K562 (cell line): ENCODE results near the gene PRKCQ.

Experiments used
- CBX5 ChIP-seq: IDR thresholded peaks from 2 replicates; pipeline ENCODE4 v1.6.1; 2014; ENCODE audit warnings: low read depth, borderline replicate concordance
- CHD4 ChIP-seq: fragments of 200-600 bp; sonication (generic); IDR thresholded peaks from 3 replicates; pipeline ENCODE4 v1.6.1; 2012; ENCODE audit warnings: low read depth, mild to moderate bottlenecking, mixed read lengths, low read length, inconsistent platforms; ENCODE audit not compliant: insufficient read depth, insufficient replicate concordance, poor library complexity, severe bottlenecking
- CREB1 ChIP-seq, 2 experiments: sonication (generic) in 1 of 2; formaldehyde crosslinking in 1 of 2; IDR thresholded peaks; 2 replicates each; pipeline versions ENCODE4 v1.6.1 to v1.8.0; 2012 to 2022; ENCODE audit warnings: inconsistent platforms in 1 of 2, mild to moderate bottlenecking in 1 of 2, missing genetic modification reagents in 1 of 2, moderate library complexity in 1 of 2
- KAT7 ChIP-seq: sonication (generic); formaldehyde crosslinking; IDR thresholded peaks from 2 replicates; pipeline ENCODE4 v1.8.0; 2022; ENCODE audit warnings: missing genetic modification reagents, mild to moderate bottlenecking, borderline replicate concordance
- SREBF1 ChIP-seq: fragments of 150-350 bp; IDR thresholded peaks from 2 replicates; pipeline ENCODE4 v1.6.1; 2014; ENCODE audit warnings: antibody characterized with exemption, low read depth, low read length, borderline replicate concordance
- TBL1XR1 ChIP-seq, 2 experiments: IDR thresholded peaks; 2 replicates each; pipeline ENCODE4 v1.6.1; 2012; ENCODE audit warnings: improper control_type of control experiment in 2 of 2, low read length in 2 of 2, mild to moderate bottlenecking in 1 of 2
- ZNF324 ChIP-seq: fragments of 250-450 bp; sonication (Bioruptor Pico); IDR thresholded peaks from 2 replicates; pipeline ENCODE4 v1.4.0; 2020; ENCODE audit warnings: mild to moderate bottlenecking
- TF ChIP-seq, protein P1 (sequence below): sonication (generic); formaldehyde crosslinking; IDR thresholded peaks from 2 replicates; pipeline ENCODE4 v1.8.0; 2023; ENCODE audit warnings: mild to moderate bottlenecking, missing genetic modification reagents
- TF ChIP-seq, protein P2 (sequence below): sonication (generic); formaldehyde crosslinking; IDR thresholded peaks from 2 replicates; pipeline ENCODE4 v1.8.1; 2022; ENCODE audit warnings: missing genetic modification reagents
- TF ChIP-seq, protein P3 (sequence below), 3 experiments: IDR thresholded peaks in 2 of 3; conservative IDR thresholded peaks in 1 of 3; 2 replicates each; pipeline ENCODE4 v1.5.1; 2011 to 2012; ENCODE audit warnings: low read length in 3 of 3, mild to moderate bottlenecking in 3 of 3, control low read depth in 2 of 3, improper control_type of control experiment in 1 of 3, inconsistent platforms in 1 of 3, low read depth in 1 of 3, mixed read lengths in 1 of 3, moderate library complexity in 1 of 3; ENCODE audit not compliant: insufficient read depth in 2 of 3

DNA sequence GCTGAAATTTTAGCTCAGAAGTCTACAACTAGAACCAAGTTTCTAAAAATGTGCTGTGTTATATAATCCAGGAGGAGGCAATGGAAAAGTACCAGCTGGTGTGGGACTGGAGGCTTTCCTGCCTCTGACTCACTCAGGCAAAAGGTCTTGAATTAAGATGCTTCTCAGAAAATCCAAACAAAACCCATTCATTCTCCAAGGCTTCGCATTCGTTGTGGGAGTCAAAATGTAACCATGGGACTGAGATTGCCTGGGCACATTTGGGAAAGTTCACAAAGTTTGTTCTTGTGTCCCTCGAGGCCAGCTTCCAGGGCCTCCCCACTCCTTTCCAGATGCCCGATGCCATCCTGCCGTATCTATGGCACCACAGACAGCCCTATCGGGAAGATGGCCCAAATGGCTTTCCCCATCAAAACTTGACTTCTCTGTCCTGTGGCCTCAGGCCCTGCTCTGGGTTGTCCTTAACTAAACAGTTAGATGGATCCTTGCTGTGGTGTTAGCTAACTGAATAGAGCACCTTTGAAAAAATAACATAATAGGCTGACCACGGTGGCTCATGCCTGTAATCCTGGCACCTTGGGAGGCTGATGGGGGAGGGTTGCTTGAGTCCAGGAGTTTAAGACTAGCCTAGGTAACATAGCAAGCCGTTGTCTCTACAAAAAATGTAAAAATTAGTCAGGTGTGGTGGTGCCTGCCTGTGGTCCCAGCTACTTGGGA is 196.8 kb downstream of the PRKCQ start:
- TF ChIP-seq CHD4, result no peak
- no peak for TF ChIP-seq SREBF1
- TF ChIP-seq ZNF324 (CRISPR knock-in tag), result no peak
- no peak for TF ChIP-seq CBX5
- TF ChIP-seq KAT7 (CRISPR knock-in tag), result no peak
- TF ChIP-seq, protein P1, sequence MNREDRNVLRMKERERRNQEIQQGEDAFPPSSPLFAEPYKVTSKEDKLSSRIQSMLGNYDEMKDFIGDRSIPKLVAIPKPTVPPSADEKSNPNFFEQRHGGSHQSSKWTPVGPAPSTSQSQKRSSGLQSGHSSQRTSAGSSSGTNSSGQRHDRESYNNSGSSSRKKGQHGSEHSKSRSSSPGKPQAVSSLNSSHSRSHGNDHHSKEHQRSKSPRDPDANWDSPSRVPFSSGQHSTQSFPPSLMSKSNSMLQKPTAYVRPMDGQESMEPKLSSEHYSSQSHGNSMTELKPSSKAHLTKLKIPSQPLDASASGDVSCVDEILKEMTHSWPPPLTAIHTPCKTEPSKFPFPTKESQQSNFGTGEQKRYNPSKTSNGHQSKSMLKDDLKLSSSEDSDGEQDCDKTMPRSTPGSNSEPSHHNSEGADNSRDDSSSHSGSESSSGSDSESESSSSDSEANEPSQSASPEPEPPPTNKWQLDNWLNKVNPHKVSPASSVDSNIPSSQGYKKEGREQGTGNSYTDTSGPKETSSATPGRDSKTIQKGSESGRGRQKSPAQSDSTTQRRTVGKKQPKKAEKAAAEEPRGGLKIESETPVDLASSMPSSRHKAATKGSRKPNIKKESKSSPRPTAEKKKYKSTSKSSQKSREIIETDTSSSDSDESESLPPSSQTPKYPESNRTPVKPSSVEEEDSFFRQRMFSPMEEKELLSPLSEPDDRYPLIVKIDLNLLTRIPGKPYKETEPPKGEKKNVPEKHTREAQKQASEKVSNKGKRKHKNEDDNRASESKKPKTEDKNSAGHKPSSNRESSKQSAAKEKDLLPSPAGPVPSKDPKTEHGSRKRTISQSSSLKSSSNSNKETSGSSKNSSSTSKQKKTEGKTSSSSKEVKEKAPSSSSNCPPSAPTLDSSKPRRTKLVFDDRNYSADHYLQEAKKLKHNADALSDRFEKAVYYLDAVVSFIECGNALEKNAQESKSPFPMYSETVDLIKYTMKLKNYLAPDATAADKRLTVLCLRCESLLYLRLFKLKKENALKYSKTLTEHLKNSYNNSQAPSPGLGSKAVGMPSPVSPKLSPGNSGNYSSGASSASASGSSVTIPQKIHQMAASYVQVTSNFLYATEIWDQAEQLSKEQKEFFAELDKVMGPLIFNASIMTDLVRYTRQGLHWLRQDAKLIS (CRISPR knock-in tag), result no peak
- TF ChIP-seq, protein P2, sequence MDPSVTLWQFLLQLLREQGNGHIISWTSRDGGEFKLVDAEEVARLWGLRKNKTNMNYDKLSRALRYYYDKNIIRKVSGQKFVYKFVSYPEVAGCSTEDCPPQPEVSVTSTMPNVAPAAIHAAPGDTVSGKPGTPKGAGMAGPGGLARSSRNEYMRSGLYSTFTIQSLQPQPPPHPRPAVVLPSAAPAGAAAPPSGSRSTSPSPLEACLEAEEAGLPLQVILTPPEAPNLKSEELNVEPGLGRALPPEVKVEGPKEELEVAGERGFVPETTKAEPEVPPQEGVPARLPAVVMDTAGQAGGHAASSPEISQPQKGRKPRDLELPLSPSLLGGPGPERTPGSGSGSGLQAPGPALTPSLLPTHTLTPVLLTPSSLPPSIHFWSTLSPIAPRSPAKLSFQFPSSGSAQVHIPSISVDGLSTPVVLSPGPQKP, result no peak
- TF ChIP-seq CREB1 (IDR thresholded peaks at IDR 0.05), result no peak
- no peak for TF ChIP-seq CREB1 (CRISPR knock-in tag; IDR thresholded peaks at IDR 0.05)
- TF ChIP-seq, protein P3, sequence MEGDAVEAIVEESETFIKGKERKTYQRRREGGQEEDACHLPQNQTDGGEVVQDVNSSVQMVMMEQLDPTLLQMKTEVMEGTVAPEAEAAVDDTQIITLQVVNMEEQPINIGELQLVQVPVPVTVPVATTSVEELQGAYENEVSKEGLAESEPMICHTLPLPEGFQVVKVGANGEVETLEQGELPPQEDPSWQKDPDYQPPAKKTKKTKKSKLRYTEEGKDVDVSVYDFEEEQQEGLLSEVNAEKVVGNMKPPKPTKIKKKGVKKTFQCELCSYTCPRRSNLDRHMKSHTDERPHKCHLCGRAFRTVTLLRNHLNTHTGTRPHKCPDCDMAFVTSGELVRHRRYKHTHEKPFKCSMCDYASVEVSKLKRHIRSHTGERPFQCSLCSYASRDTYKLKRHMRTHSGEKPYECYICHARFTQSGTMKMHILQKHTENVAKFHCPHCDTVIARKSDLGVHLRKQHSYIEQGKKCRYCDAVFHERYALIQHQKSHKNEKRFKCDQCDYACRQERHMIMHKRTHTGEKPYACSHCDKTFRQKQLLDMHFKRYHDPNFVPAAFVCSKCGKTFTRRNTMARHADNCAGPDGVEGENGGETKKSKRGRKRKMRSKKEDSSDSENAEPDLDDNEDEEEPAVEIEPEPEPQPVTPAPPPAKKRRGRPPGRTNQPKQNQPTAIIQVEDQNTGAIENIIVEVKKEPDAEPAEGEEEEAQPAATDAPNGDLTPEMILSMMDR (IDR thresholded peaks at IDR 0.05 in 2 of 3, conservative IDR thresholded peaks at IDR 0.05 in 1 of 3; ENCODE audit: insufficient read depth in 2 of 3, low read depth in 1 of 3, low read length in 3 of 3), result no peak
- no peak for TF ChIP-seq TBL1XR1 (IDR thresholded peaks at IDR 0.05; ENCODE audit: low read length in 2 of 2)
